A549 (cell line): ENCODE measurements around the gene RRP15. TPM values are rescaled to one million over a fixed set of nuclear protein-coding genes. Genes with fewer than 3 reads are reported as not detected.

Source experiments
- BHLHE40 ChIP-seq: IDR thresholded peaks from 2 replicates; pipeline ENCODE4 v1.6.1; 2012; ENCODE audit warnings: low read depth, low read length, inconsistent platforms
- CBX8 ChIP-seq: fragments of 200-600 bp; sonication (generic); IDR thresholded peaks from 2 replicates; pipeline ENCODE4 v1.6.1; 2016
- CEBPB ChIP-seq, 2 experiments: fragments of >200 bp in 1 of 2; sonication (Bioruptor Twin) in 1 of 2; formaldehyde crosslinking in 1 of 2; IDR thresholded peaks; 2 replicates each; pipeline ENCODE4 v1.6.1; 2012 to 2016
- CHD4 ChIP-seq: fragments of 200-600 bp; sonication (generic); IDR thresholded peaks from 2 replicates; pipeline ENCODE4 v1.6.1; 2016; ENCODE audit warnings: antibody characterized with exemption, mild to moderate bottlenecking, borderline replicate concordance
- E2F6 ChIP-seq: IDR thresholded peaks from 2 replicates; pipeline ENCODE4 v1.6.1; 2012; ENCODE audit warnings: low read depth, borderline replicate concordance
- EHF ChIP-seq: fragments of 250-450 bp; sonication (Bioruptor Pico); IDR thresholded peaks from 2 replicates; pipeline ENCODE4 v1.5.0; 2020; ENCODE audit warnings: mild to moderate bottlenecking
- ELK1 ChIP-seq: fragments of 150-350 bp; IDR thresholded peaks from 2 replicates; pipeline ENCODE4 v1.6.1; 2014; ENCODE audit warnings: low read depth, mild to moderate bottlenecking, low read length
- FOSL2 ChIP-seq, 2 experiments: fragments of 450-650 bp in 1 of 2; fragments of >200 bp in 1 of 2; sonication (Bioruptor Twin) in 1 of 2; formaldehyde crosslinking; IDR thresholded peaks; 2 replicates each; pipeline versions ENCODE4 v1.5.0 to v1.6.1; 2016 to 2020; ENCODE audit warnings: mild to moderate bottlenecking in 1 of 2, moderate library complexity in 1 of 2
- FOXS1 ChIP-seq: fragments of 250-450 bp; sonication (Bioruptor Pico); IDR thresholded peaks from 2 replicates; pipeline ENCODE4 v1.5.0; 2020; ENCODE audit warnings: mild to moderate bottlenecking, moderate library complexity
- HOXA7 ChIP-seq: fragments of 250-450 bp; sonication (Bioruptor Pico); IDR thresholded peaks from 2 replicates; pipeline ENCODE4 v1.5.0; 2020; ENCODE audit warnings: mild to moderate bottlenecking, moderate library complexity
- HOXB13 ChIP-seq: fragments of 250-450 bp; sonication (Bioruptor Pico); IDR thresholded peaks from 2 replicates; pipeline ENCODE4 v1.5.0; 2020; ENCODE audit warnings: low read depth, mild to moderate bottlenecking, moderate library complexity
- HOXB5 ChIP-seq: fragments of 250-450 bp; sonication (Bioruptor Pico); IDR thresholded peaks from 2 replicates; pipeline ENCODE4 v1.5.0; 2020; ENCODE audit warnings: mild to moderate bottlenecking, moderate library complexity
- JUN ChIP-seq, 2 experiments: fragments of >200 bp; sonication (Bioruptor Twin); formaldehyde crosslinking; IDR thresholded peaks; 2 replicates in 1 of 2; 3 replicates in 1 of 2; pipeline ENCODE4 v1.6.1; 2016 to 2017
- MAX ChIP-seq: IDR thresholded peaks from 2 replicates; pipeline ENCODE4 v1.6.1; 2012
- MYC ChIP-seq: IDR thresholded peaks from 2 replicates; pipeline ENCODE4 v1.6.1; 2012; ENCODE audit warnings: mild to moderate bottlenecking, inconsistent platforms, low read length, improper control_type of control experiment, borderline replicate concordance
- NFE2L2 ChIP-seq: fragments of 150-350 bp; conservative IDR thresholded peaks from 2 replicates; pipeline ENCODE4 v1.6.1; 2014; ENCODE audit warnings: low read length
- NPAS2 ChIP-seq: fragments of 250-450 bp; sonication (Bioruptor Pico); IDR thresholded peaks from 2 replicates; pipeline ENCODE4 v1.8.0; 2022; ENCODE audit warnings: mild to moderate bottlenecking, moderate library complexity, borderline replicate concordance
- PHF8 ChIP-seq: fragments of 200-600 bp; sonication (generic); IDR thresholded peaks from 2 replicates; pipeline ENCODE4 v1.6.1; 2016; ENCODE audit warnings: low read depth, mild to moderate bottlenecking, antibody characterized with exemption, moderate library complexity, borderline replicate concordance
- RAD21 ChIP-seq, 2 experiments: fragments of >200 bp in 1 of 2; sonication (Bioruptor Twin) in 1 of 2; formaldehyde crosslinking in 1 of 2; IDR thresholded peaks in 1 of 2; conservative IDR thresholded peaks in 1 of 2; 2 replicates in 1 of 2; 3 replicates in 1 of 2; pipeline ENCODE4 v1.6.1; 2012 to 2018; ENCODE audit warnings: inconsistent platforms in 1 of 2
- RARB ChIP-seq: fragments of 250-450 bp; sonication (Bioruptor Pico); IDR thresholded peaks from 2 replicates; pipeline ENCODE4 v1.8.0; 2021; ENCODE audit warnings: mild to moderate bottlenecking, moderate library complexity
- RCOR1 ChIP-seq: fragments of 150-350 bp; IDR thresholded peaks from 2 replicates; pipeline ENCODE4 v1.6.1; 2014; ENCODE audit warnings: antibody characterized with exemption, low read length, low read depth
- REST ChIP-seq: fragments of 200-600 bp; sonication (generic); IDR thresholded peaks from 2 replicates; pipeline ENCODE4 v1.6.1; 2016; ENCODE audit warnings: antibody characterized with exemption, mild to moderate bottlenecking, moderate library complexity
- RNF2 ChIP-seq: fragments of 200-600 bp; sonication (generic); IDR thresholded peaks from 2 replicates; pipeline ENCODE4 v1.6.1; 2016; ENCODE audit warnings: low read depth, mild to moderate bottlenecking, antibody characterized with exemption, moderate library complexity, borderline replicate concordance
- SREBF2 ChIP-seq: fragments of 450-650 bp; IDR thresholded peaks from 2 replicates; pipeline ENCODE4 v1.6.1; 2014; ENCODE audit warnings: mild to moderate bottlenecking, moderate library complexity
- TP53 ChIP-seq: fragments of 250-450 bp; sonication (Bioruptor Pico); IDR thresholded peaks from 2 replicates; pipeline ENCODE4 v1.5.0; 2021; ENCODE audit warnings: mild to moderate bottlenecking, moderate library complexity
- ZC3H11A ChIP-seq: fragments of 450-650 bp; IDR thresholded peaks from 2 replicates; pipeline ENCODE4 v1.6.1; 2014; ENCODE audit warnings: antibody characterized with exemption, mild to moderate bottlenecking
- ZFP36 ChIP-seq: fragments of 450-650 bp; IDR thresholded peaks from 2 replicates; pipeline ENCODE4 v1.6.1; 2014; ENCODE audit warnings: borderline replicate concordance; ENCODE audit not compliant: partially characterized antibody
- ZNF302 ChIP-seq: fragments of 250-450 bp; sonication (Bioruptor Pico); IDR thresholded peaks from 2 replicates; pipeline ENCODE4 v1.9.0; 2021; ENCODE audit warnings: inconsistent platforms, mild to moderate bottlenecking, moderate library complexity
- ZSCAN20 ChIP-seq: fragments of 250-450 bp; sonication (Bioruptor Pico); IDR thresholded peaks from 2 replicates; pipeline ENCODE4 v1.8.0; 2022; ENCODE audit warnings: mild to moderate bottlenecking, moderate library complexity
- polyA plus RNA-seq, 4 experiments: library from polyadenylated mRNA; depleted of rRNA in 3 of 4; stranded (reverse); fragments of >200 nt; fragmentation: RNase III in 1 of 4; extraction: RNeasy Plus Mini Kit Qiagen cat#74134 plus additional on column Dnase treatment in 1 of 4; gene quantifications; 2 replicates in 3 of 4; 3 replicates in 1 of 4; pipeline ENCODE4 v1.2.3, GENCODE V29; 2011 to 2017
- TF ChIP-seq, protein P1 (sequence below): fragments of >200 bp; sonication (Bioruptor Twin); formaldehyde crosslinking; IDR thresholded peaks from 2 replicates; pipeline ENCODE4 v1.6.1; 2016
- TF ChIP-seq, protein P2 (sequence below): fragments of >200 bp; sonication (Bioruptor Twin); formaldehyde crosslinking; IDR thresholded peaks from 3 replicates; pipeline ENCODE4 v1.5.1; 2016

Gene RRP15
- polyA plus RNA-seq, 2 of the 4 experiments (the other 2 are of a cell fraction) = 15.6 to 19.5 TPM

DNA sequence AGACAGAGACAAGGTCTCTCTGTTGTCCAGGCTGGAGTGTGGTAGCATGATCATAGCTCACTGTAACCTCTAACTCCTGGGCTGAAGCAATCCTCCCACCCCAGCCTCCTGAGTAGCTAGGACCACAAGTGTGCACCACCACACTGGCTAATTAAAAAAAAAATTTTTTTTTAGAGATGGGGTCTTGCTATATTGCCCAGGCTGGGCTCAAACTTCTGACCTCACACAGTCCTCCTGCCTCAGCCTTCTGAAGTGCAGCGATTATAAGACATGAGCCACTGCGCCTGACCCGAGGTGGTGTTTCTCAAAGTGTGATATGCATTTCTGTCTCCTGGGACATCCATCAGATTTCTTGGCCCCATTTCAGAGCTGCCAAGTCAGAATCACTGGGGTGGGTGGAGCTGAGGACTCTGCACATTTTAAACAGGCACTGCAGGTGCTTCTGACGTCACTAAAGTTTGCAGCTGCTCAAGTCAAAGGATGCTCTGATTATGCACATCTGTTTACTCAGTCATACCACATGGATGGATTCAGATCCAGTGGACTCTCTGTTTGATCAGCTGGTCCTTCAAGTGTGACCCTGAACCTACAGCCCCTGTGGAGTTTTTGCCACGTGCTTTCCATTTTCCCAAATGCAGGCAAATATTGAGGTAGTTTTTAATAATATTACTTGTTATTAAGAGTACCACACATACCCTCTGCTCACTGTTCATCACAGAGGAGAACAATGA, 81.4 kb downstream of the RRP15 start (continued):
- TF ChIP-seq NPAS2 = peak; percentile 26; the same call in 1 of the 2 replicates
- peak in 1 of 2 experiments; percentile 6; a peak in 2 of 4 replicates for TF ChIP-seq CEBPB (IDR thresholded peaks at IDR 0.05)
- peak; percentile 57; the same call in 1 of the 2 replicates for TF ChIP-seq ZNF302
- TF ChIP-seq, protein P1, sequence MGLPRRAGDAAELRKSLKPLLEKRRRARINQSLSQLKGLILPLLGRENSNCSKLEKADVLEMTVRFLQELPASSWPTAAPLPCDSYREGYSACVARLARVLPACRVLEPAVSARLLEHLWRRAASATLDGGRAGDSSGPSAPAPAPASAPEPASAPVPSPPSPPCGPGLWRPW = no peak; the same call in 1 of the 2 replicates
- TF ChIP-seq REST = peak; percentile 35; the same call in 1 of the 2 replicates
- peak; percentile 93 for TF ChIP-seq HOXB5 (CRISPR knock-in tag)
- no peak for TF ChIP-seq ZSCAN20 (CRISPR knock-in tag)
- peak in 1 of 2 experiments; percentile 46; a peak in 3 of 5 replicates for TF ChIP-seq RAD21 (conservative IDR thresholded peaks at IDR 0.05 in 1 of 2, IDR thresholded peaks at IDR 0.05 in 1 of 2)
- TF ChIP-seq SREBF2 = no peak
- no peak for TF ChIP-seq RARB (CRISPR knock-in tag)
- TF ChIP-seq RCOR1 = no peak
- peak; percentile 67; the same call in 1 of the 2 replicates for TF ChIP-seq E2F6
- 0 out of 2 replicates have a peak, but pooled peaks have one; percentile 7 for TF ChIP-seq HOXA7 (CRISPR knock-in tag)
- 0 out of 2 replicates have a peak, but pooled peaks have one; percentile 17 for TF ChIP-seq MYC
- no peak for TF ChIP-seq NFE2L2
- TF ChIP-seq HOXB13 = no peak
- no peak for TF ChIP-seq PHF8
- peak; percentile 94 for TF ChIP-seq MAX
- no peak for TF ChIP-seq ZC3H11A
- peak; percentile 70 to 84 for TF ChIP-seq JUN (IDR thresholded peaks at IDR 0.05)
- TF ChIP-seq FOSL2 (IDR thresholded peaks at IDR 0.05) = peak; percentile 34; the same call in 1 of the 2 replicates
- TF ChIP-seq FOSL2 (CRISPR knock-in tag; IDR thresholded peaks at IDR 0.05) = peak; percentile 56
- TF ChIP-seq RNF2 = no peak
- no peak for TF ChIP-seq ZFP36
- no peak for TF ChIP-seq ELK1
- TF ChIP-seq BHLHE40 = peak; percentile 36; the same call in 1 of the 2 replicates
- no peak for TF ChIP-seq TP53 (CRISPR knock-in tag)
- TF ChIP-seq CHD4 = 0 out of 2 replicates have a peak, but pooled peaks have one; percentile 86
- no peak for TF ChIP-seq FOXS1 (CRISPR knock-in tag)
- TF ChIP-seq CBX8 = no peak
- no peak for TF ChIP-seq EHF (CRISPR knock-in tag)
- TF ChIP-seq, protein P2, sequence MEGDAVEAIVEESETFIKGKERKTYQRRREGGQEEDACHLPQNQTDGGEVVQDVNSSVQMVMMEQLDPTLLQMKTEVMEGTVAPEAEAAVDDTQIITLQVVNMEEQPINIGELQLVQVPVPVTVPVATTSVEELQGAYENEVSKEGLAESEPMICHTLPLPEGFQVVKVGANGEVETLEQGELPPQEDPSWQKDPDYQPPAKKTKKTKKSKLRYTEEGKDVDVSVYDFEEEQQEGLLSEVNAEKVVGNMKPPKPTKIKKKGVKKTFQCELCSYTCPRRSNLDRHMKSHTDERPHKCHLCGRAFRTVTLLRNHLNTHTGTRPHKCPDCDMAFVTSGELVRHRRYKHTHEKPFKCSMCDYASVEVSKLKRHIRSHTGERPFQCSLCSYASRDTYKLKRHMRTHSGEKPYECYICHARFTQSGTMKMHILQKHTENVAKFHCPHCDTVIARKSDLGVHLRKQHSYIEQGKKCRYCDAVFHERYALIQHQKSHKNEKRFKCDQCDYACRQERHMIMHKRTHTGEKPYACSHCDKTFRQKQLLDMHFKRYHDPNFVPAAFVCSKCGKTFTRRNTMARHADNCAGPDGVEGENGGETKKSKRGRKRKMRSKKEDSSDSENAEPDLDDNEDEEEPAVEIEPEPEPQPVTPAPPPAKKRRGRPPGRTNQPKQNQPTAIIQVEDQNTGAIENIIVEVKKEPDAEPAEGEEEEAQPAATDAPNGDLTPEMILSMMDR = no peak
